Activated CD4-positive, alpha-beta memory T cell treated with anti-CD3 and anti-CD28 coated beads, Interleukin-2, amount 10 ng/mL, durations not matched to agents 7 days and 5 days (primary cell): ENCODE results near the gene ZDHHC14. TPM values are rescaled to one million over a fixed set of nuclear protein-coding genes. Genes with fewer than 3 reads are reported as not detected.

Experiments
- CTCF ChIA-PET: fragments of 350-600 bp; sonication (Branson Sonifier 250); formaldehyde crosslinking; loops from one replicate; lab custom pipeline; 2021; ENCODE audit warnings: antibody characterized with exemption, inconsistent platforms; lab: Charles Lee
- POLR2A ChIA-PET: fragments of 350-600 bp; sonication (Branson Sonifier 250); formaldehyde crosslinking; loops from one replicate; lab custom pipeline; 2021; ENCODE audit warnings: antibody characterized with exemption; lab: Charles Lee
- DNase-seq: peaks from one replicate; pipeline ENCODE4 v3.0.0-alpha.2; 2020
- H3K27ac Mint-ChIP-seq: one replicate; pipeline ENCODE4 v1.8.0; 2021; ENCODE audit warnings: mild to moderate bottlenecking, mixed read lengths
- H3K27me3 Mint-ChIP-seq: one replicate; pipeline ENCODE4 v1.8.0; 2021; ENCODE audit warnings: mixed read lengths
- H3K36me3 Mint-ChIP-seq: one replicate; pipeline ENCODE4 v1.8.0; 2021; ENCODE audit warnings: low read depth, mixed read lengths
- H3K4me1 Mint-ChIP-seq: one replicate; pipeline ENCODE4 v1.8.0; 2021; ENCODE audit warnings: mixed read lengths
- H3K4me3 Mint-ChIP-seq: one replicate; pipeline ENCODE4 v1.8.0; 2021; ENCODE audit warnings: mild to moderate bottlenecking, mixed read lengths
- H3K9me3 Mint-ChIP-seq: one replicate; pipeline ENCODE4 v1.8.0; 2021; ENCODE audit warnings: mixed read lengths
- total RNA-seq, 2 experiments: library from RNA; stranded (reverse); gene quantifications; one replicate each; pipeline ENCODE4 v1.2.3, GENCODE V29; 2021

The ZDHHC14 gene
- total RNA-seq, 2 experiments from 2014 or later, result 8.1 to 8.7 TPM

DNA sequence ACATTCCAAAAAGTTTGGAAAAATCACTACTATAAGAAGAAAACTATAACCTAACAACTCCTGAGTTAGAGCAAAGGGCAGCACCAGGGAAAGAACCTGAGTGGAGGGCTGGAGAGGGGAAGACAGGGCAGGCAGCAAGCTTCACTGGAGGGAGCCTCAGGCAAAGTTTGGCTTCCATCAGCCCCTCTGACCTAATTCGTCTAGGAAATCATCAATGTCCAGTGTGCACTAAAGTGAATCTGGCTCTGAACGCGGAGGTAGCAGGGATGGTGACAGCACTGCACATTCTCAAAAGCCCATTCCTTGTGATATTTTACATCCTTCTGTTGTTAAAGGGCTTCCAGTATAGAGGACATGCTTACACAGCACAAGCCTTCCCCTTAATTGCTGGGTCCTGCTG, 87.1 kb downstream of the ZDHHC14 start:
- Mint-ChIP-seq H3K36me3 (no peaks in the 10 kb centered on the region), H3K4me1 (peaks cover 27% of the 10 kb centered on the region), H3K27ac (no peak overlapping the region), H3K9me3 (no peaks in the 10 kb centered on the region), H3K4me3 (no peak overlapping the region), H3K27me3 (no peaks in the 10 kb centered on the region)
- POLR2A ChIA-PET, result no interaction called here
- DNase-seq, result no peak
- CTCF ChIA-PET, result no interaction called here

DNA sequence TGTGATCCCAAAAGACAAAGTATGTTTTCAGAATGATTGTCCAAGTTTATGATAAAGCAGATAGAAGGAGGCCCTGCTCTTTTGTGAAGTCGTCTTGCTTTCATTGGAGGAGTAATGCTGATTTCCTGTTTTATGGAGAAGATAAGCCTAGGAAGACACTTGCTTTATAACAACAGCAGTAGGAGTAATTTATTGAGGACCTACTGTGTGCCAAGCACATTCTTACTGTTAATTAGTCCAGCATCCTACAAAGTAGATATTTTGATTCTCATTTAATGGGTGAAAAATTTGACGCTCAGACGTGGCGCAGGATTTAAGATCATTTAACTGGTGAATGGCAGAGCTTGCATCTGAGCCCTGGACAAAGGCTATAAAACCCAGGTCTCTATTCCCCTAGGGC, 87.6 kb downstream of the ZDHHC14 start:
- H3K4me1 Mint-ChIP-seq, result peaks cover 22% of the 10 kb centered on the region
- H3K4me3 Mint-ChIP-seq, result no peak overlapping the region
- H3K27ac Mint-ChIP-seq, result no peak overlapping the region
- no peaks in the 10 kb centered on the region for H3K36me3 Mint-ChIP-seq
- H3K9me3 Mint-ChIP-seq, result no peaks in the 10 kb centered on the region
- POLR2A ChIA-PET, result interaction anchor here (1.1 kb wide), 1 partner anchor 146 kb away, joined by 3 read pairs; the partner anchor contains the start of gene TMEM242
- CTCF ChIA-PET, result no interaction called here
- DNase-seq, result no peak
- H3K27me3 Mint-ChIP-seq, result no peaks in the 10 kb centered on the region

DNA sequence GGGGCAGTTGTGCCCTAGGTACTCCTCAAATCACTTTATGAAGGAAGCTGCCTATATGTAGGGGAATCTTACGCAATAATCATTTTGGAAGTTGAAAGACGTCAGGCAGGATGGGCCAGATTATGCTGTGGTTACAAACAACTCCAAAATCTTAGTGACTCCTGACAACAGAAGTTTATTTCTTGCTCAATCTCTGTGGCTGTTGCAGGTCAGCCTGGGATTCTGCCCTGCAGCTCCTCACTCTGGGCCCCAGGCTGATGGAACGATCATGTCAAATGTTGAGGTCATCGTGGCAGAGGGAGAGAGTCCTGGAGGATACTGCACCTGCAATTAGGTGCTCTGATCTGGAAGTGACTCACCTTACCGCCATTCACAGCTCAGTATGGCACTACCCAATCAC, 88.4 kb downstream of the ZDHHC14 start:
- POLR2A ChIA-PET, result interaction anchor here (1.1 kb wide), 1 partner anchor 146 kb away, joined by 3 read pairs; the partner anchor contains the start of gene TMEM242
- Mint-ChIP-seq H3K4me1 (peaks cover 21% of the 10 kb centered on the region), H3K4me3 (no peak overlapping the region), H3K36me3 (peaks cover 2% of the 10 kb centered on the region), H3K9me3 (no peaks in the 10 kb centered on the region), H3K27ac (no peak overlapping the region), H3K27me3 (no peaks in the 10 kb centered on the region)
- no peak for DNase-seq
- CTCF ChIA-PET, result no interaction called here

DNA sequence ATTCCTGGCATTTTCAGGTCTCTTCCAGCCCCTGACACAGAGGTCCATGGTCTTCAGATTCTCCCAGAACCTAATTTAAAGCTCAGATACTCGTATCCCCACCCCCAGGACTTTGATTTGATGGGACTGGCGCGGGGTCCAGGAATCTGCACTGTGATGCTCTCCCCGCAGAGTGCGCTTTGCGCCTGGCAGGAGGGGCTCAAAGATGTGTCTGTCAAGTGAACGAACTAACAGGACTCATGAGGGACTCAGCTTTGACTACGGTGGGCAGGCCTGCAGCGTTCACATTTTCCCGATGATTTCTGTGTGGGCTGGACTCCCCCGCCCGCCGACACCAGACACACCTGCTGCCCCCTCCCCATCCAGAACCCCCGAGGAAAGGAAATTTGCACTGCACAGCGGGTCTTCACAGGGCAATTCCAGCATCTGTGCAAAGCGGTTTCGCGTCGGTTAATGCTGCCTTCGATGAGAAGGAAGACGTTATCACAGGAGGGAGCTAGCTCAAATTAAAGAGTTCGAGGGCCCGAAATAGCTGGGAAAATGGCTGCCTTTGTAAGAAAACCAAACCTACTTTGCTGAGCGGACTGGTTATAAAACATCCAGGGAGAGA, 90.2 kb downstream of the ZDHHC14 start:
- H3K4me3 Mint-ChIP-seq, result no peak overlapping the region
- ChIA-PET CTCF (no interaction called here), POLR2A (no interaction called here)
- no peak overlapping the region for H3K27ac Mint-ChIP-seq
- H3K4me1 Mint-ChIP-seq, result peaks cover 20% of the 10 kb centered on the region
- DNase-seq, result no peak
- H3K27me3 Mint-ChIP-seq, result peaks cover under 1% of the 10 kb centered on the region
- H3K9me3 Mint-ChIP-seq, result peaks cover under 1% of the 10 kb centered on the region
- peaks cover 7% of the 10 kb centered on the region for H3K36me3 Mint-ChIP-seq

DNA sequence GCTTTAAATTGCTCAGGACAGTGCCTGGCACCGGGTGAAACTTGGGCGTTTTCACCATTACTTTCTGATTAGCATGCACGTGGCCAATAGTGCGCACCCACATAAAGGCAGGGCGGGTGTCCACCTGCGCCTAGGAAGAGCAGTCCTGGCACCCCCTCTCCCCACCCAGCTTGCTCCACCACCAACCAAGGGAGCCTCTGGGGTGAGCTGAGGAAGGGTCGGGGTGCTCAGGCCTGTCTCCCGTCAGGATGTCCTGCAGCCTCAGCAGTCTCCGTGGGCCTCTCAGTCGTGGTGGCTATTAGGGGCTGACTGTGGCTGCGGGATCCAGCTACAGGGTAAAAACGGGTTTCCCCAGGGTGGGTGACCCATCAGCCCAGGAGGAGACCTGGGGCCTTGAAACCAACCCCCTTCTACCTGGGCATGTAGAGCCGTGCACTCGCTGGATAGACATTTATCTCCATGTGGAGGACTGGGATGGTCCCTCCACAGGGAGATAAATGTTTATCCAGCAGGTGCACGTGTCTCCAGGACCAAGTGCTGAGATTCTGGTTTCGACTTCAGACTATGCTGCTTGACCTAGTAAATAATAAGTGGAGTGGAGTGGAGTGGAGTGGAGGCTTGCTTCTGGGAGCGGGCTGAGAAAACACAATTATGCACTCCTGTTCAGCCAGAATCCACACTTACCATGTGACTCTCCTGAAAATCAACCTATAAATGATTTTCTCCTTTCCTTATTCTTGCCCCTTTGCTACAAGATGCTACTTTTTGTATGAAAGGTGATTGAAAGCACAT, 91.1 kb downstream of the ZDHHC14 start:
- no peak for DNase-seq
- Mint-ChIP-seq H3K27ac (no peak overlapping the region), H3K4me1 (peaks cover 25% of the 10 kb centered on the region), H3K9me3 (peaks cover 3% of the 10 kb centered on the region), H3K36me3 (peaks cover 10% of the 10 kb centered on the region), H3K27me3 (peaks cover 7% of the 10 kb centered on the region), H3K4me3 (no peak overlapping the region)
- CTCF ChIA-PET, result no interaction called here
- POLR2A ChIA-PET, result no interaction called here

DNA sequence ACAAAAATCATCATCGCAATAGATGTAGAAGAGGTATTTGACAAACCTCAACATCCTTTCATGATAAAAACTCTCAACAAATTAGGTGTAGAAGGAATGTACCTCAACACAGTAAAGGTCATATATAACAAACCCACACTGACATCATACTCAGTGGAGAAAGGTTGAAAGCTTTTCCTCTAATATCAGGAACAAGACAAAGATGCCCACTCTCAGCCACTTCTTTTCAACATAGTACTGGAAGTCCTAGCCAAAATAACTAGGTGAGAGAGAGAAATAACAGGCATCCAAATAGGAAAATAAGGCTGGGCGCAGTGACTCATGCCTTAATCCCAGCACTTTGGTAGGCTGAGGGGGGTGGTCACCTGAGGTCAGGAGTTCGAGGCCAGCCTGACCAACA, 95.8 kb downstream of the ZDHHC14 start:
- H3K4me3 Mint-ChIP-seq, result no peak overlapping the region
- H3K4me1 Mint-ChIP-seq, result peaks cover 27% of the 10 kb centered on the region
- peaks cover 10% of the 10 kb centered on the region for H3K36me3 Mint-ChIP-seq
- H3K9me3 Mint-ChIP-seq, result peaks cover 6% of the 10 kb centered on the region
- peaks cover 7% of the 10 kb centered on the region for H3K27me3 Mint-ChIP-seq
- H3K27ac Mint-ChIP-seq, result no peak overlapping the region
- POLR2A ChIA-PET, result interaction anchor here (1.0 kb wide), 1 partner anchor 12 kb away, joined by 3 read pairs; no protein-coding TSS in a partner anchor
- no peak for DNase-seq
- CTCF ChIA-PET, result no interaction called here

DNA sequence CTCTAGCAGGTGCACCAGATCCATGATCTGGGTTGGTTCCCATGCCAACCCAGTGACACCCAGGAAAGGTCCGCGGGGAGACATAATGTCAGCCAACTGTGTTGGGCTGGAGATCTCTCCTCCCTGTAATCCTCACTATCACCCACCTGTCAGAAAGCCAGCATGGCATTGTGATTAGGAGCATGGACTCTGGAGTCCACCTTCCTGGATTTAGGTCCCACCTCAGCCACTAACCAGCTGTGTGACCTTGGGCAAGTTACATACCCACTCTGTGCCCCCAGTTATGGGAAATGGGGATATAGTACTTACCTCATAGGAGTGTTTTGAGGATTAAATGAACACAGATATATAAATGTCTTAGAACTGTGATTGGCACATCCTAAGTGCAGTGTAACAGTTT, 97.9 kb downstream of the ZDHHC14 start:
- peaks cover 10% of the 10 kb centered on the region for H3K36me3 Mint-ChIP-seq
- H3K27ac Mint-ChIP-seq, result no peak overlapping the region
- ChIA-PET CTCF (no interaction called here), POLR2A (no interaction called here)
- peaks cover 27% of the 10 kb centered on the region for H3K4me1 Mint-ChIP-seq
- H3K9me3 Mint-ChIP-seq, result peaks cover 9% of the 10 kb centered on the region
- no peak overlapping the region for H3K4me3 Mint-ChIP-seq
- H3K27me3 Mint-ChIP-seq, result peaks cover 7% of the 10 kb centered on the region
- no peak for DNase-seq

DNA sequence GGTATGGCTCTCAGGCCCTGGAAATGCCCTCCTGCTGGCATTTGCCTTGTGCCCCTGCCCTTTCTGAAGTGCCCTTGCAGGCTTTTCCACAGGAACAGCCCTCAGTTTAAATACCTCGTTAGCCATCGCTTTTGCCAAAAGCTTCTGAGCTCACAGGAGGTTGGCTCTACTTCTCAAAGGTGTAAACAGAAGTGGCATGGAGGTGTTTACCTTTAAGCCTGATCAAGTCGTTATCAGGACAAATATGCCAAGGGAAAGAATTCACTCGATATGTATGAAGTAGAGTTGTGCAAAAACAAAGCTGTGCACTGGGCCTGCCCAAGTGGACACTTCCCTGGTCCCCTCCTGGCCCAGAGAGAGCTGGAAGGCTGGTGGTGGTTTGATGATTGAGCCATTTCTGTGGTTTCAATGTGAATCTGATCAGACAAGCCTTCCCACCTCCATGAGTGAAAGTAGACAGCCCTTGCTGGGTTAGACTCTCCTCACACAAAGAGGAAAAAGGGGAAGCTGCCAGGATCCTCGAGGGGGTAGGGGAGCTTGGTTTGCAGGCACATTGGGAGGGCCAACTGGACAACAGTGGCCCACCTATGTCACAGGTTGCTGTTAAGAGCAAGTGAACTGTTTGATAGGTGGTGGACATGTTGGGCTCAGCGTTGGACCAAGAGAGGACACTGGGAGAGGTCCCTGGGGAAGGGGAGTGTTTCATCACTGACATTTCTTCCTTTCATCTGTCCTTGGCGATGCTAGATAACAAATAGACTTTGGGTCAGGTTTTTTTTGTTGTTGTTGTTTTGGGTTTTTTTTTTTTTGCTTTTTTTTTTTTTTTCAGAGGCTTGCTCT, 98.7 kb downstream of the ZDHHC14 start:
- POLR2A ChIA-PET, result no interaction called here
- H3K9me3 Mint-ChIP-seq, result peaks cover 10% of the 10 kb centered on the region
- H3K27me3 Mint-ChIP-seq, result peaks cover 7% of the 10 kb centered on the region
- no peak overlapping the region for H3K27ac Mint-ChIP-seq
- no peak for DNase-seq
- CTCF ChIA-PET, result no interaction called here
- no peak overlapping the region for H3K4me3 Mint-ChIP-seq
- H3K4me1 Mint-ChIP-seq, result peaks cover 21% of the 10 kb centered on the region
- H3K36me3 Mint-ChIP-seq, result peaks cover 5% of the 10 kb centered on the region

DNA sequence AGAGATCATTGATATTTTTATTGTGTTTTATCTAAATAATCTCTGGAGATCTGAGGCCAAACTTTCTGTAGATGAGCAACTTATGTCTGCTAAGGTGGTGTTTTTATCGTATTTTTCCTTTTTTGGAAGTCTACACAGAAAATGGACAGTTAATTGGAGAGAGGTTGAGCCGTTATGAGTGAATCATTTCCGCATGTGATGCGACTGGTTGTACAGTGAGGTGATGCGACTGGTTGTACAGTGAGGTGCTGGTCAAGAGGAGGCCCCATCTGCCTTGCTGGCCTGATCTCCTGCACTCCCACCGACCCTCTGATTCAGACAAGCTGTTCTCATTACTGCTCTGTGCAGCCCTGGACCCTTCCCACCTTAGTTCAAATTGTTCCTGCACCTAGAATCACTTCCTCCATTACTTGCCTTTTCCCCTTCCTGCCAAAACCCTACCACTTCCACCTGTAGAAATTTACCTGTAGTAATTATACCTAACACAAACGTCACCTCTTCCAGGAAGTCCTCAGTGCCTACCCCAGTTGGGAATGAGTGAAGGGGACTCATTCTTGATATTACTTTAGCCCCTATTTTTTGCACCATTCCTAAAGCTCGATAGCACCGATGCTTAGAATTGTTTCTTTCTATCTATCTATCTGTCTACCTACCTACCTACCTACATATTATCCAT, 100.3 kb downstream of the ZDHHC14 start:
- Mint-ChIP-seq H3K4me1 (peaks cover 17% of the 10 kb centered on the region), H3K4me3 (no peak overlapping the region), H3K27me3 (peaks cover 5% of the 10 kb centered on the region), H3K27ac (no peak overlapping the region), H3K9me3 (peaks cover 8% of the 10 kb centered on the region), H3K36me3 (peaks cover under 1% of the 10 kb centered on the region)
- ChIA-PET CTCF (no interaction called here), POLR2A (no interaction called here)
- no peak for DNase-seq

DNA sequence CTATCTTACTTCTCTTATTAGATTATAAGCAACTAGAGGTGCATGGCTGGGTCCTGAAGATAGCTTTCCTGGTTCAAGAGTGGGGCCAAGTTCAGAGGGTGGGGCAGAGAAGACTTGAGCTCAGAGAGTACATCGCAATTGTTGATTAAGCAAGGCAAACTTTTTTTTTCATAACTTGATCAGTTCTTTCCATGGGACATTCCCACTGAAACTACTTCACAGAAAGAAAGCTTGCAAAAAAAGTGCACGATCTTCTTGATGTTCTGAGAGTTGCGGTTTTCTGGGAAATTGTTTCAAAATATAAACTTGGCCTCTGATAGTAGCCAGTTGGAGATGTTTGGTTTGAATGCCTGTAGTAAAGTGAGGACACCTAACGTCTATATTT, 100.9 kb downstream of the ZDHHC14 start:
- DNase-seq, result no peak
- no peaks in the 10 kb centered on the region for H3K36me3 Mint-ChIP-seq
- ChIA-PET POLR2A (no interaction called here), CTCF (no interaction called here)
- H3K27ac Mint-ChIP-seq, result no peak overlapping the region
- H3K27me3 Mint-ChIP-seq, result no peaks in the 10 kb centered on the region
- peaks cover 7% of the 10 kb centered on the region for H3K9me3 Mint-ChIP-seq
- H3K4me1 Mint-ChIP-seq, result peaks cover 19% of the 10 kb centered on the region
- H3K4me3 Mint-ChIP-seq, result no peak overlapping the region

DNA sequence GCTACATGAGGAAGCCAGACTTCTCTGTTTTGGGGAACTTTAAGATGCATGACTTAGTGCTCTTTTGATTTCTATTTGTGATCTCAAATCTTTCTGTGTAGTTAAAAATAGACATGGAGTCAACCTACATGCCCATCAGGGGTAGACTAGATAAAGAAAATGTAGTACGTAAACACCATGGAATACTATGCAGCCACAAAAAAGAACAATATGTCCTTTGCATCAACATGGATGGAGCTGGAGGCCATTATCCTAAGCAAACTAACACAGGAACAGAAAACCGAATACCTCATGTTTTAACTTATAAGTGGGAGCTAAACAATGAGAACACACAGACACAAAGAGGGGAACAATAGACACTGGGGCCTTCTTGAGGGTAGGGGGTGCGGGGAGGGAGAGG, 102.8 kb downstream of the ZDHHC14 start:
- H3K27me3 Mint-ChIP-seq, result no peaks in the 10 kb centered on the region
- H3K27ac Mint-ChIP-seq, result no peak overlapping the region
- H3K36me3 Mint-ChIP-seq, result no peaks in the 10 kb centered on the region
- CTCF ChIA-PET, result no interaction called here
- POLR2A ChIA-PET, result no interaction called here
- no peak overlapping the region for H3K4me3 Mint-ChIP-seq
- peaks cover 7% of the 10 kb centered on the region for H3K9me3 Mint-ChIP-seq
- H3K4me1 Mint-ChIP-seq, result peaks cover 31% of the 10 kb centered on the region
- no peak for DNase-seq

DNA sequence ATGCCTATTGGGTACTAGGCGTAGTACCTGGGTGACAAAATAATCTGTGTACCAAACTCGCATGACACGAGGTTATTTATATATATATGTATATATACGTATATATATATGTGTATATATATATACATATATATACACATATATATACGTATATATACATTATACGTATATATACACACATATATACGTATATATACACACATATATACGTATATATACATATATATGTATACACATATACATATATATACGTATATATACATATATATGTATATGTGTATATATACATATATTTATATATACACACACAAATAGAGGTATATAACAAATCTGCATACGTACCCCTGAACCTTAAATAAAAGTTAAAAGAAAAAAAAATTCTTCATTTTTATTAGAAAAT, 103.2 kb downstream of the ZDHHC14 start:
- no peak overlapping the region for H3K27ac Mint-ChIP-seq
- no peaks in the 10 kb centered on the region for H3K36me3 Mint-ChIP-seq
- DNase-seq, result no peak
- no peaks in the 10 kb centered on the region for H3K27me3 Mint-ChIP-seq
- H3K4me3 Mint-ChIP-seq, result no peak overlapping the region
- H3K4me1 Mint-ChIP-seq, result peaks cover 35% of the 10 kb centered on the region
- POLR2A ChIA-PET, result no interaction called here
- H3K9me3 Mint-ChIP-seq, result peaks cover 7% of the 10 kb centered on the region
- CTCF ChIA-PET, result no interaction called here
